C4-2B (cell line): ENCODE measurements around the gene KIAA0408.
"Not testable (repeated sequence)": the region's sequence is repeated elsewhere in the genome, so short reads cannot be mapped to it uniquely, and the experiment has no call there.

Experiments
- H3K27ac ChIP-seq: fragments of 450-650 bp; 2 replicates; pipeline ENCODE4 v1.5.1; 2017
- ZFX ChIP-seq: fragments of 450-650 bp; IDR thresholded peaks from 2 replicates; pipeline ENCODE4 v1.6.1; 2017
- TF ChIP-seq, protein P1 (sequence below): fragments of 450-650 bp; conservative IDR thresholded peaks from 2 replicates; pipeline ENCODE4 v1.5.1; 2017; ENCODE audit warnings: mild to moderate bottlenecking

Gene KIAA0408

DNA sequence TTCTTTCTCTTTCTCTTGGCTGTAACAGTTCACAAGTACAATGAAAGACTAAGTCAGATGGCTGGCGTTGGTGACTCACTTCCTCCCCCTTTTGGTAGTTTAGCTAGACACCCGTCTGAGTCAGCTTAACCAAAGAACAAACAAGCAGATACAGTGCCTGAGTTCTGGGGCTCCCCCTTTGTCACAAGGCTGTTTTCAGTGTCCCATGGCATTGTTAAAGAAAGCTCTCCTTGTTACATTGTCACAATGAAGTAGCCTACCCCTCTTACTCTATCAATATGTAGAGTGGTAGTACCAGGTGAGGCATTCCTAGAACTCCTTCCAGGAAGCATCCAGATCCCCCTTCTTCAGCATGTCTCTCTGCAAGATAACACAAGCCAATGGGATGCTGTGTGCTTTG is 38.6 kb downstream of the KIAA0408 start:
- no peak overlapping the region for H3K27ac ChIP-seq
- TF ChIP-seq, protein P1, sequence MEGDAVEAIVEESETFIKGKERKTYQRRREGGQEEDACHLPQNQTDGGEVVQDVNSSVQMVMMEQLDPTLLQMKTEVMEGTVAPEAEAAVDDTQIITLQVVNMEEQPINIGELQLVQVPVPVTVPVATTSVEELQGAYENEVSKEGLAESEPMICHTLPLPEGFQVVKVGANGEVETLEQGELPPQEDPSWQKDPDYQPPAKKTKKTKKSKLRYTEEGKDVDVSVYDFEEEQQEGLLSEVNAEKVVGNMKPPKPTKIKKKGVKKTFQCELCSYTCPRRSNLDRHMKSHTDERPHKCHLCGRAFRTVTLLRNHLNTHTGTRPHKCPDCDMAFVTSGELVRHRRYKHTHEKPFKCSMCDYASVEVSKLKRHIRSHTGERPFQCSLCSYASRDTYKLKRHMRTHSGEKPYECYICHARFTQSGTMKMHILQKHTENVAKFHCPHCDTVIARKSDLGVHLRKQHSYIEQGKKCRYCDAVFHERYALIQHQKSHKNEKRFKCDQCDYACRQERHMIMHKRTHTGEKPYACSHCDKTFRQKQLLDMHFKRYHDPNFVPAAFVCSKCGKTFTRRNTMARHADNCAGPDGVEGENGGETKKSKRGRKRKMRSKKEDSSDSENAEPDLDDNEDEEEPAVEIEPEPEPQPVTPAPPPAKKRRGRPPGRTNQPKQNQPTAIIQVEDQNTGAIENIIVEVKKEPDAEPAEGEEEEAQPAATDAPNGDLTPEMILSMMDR = peak; percentile 57
- no peak for TF ChIP-seq ZFX

DNA sequence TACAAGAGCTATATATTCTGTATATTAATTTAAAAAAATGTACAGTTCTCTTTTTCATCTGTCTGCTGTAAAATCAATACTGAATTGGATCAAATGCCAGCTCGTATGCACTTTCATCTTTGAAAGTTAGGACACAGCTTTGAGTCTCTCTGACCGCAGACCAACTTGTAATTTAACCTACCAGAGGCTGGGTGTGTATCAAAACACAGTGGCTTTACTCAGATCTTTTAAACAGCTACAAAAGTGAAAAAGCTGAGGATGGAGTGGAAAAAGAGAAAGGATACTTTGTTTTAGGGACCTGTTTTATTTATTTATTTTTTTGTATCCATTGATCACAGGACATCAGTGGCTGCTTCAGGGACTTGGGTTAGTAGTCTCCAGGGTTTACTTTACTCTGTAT is 44.1 kb downstream of the KIAA0408 start:
- TF ChIP-seq, protein P1 = no peak
- no peak for TF ChIP-seq ZFX

DNA sequence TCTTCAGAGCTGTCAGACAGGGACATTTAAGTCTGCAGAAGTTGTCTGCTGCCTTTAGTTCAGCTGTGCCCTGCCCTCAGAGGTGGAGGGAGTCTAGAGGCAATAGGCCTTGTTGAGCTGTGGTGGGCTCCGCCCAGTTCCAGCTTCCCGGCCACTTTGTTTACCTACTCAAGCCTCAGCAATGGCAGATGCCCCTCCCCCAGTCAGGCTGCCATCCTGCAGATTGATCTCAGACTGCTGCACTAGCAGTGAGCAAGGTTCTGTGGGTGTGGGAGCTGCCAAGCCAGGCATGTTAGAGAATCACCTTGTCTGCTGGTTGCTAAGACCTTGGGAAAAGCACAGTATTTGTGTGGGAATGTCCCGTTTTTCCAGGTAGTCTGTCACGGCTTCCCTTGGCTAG is 46.1 kb downstream of the KIAA0408 start:
- H3K27ac ChIP-seq = not testable (repeated sequence)

More for the DNA sequence above, 44.1 kb downstream of the KIAA0408 start:
- H3K27ac ChIP-seq = no peak overlapping the region

GRCh38 chr6:127412016-127412415 is 47.2 kb downstream of the KIAA0408 start:
- H3K27ac ChIP-seq = not testable (repeated sequence)
